ENCODE measurements around the gene GALNT7.

GALNT7 gene

GRCh38 chr4:173146456-173146855 lies 22.2 kb upstream of the GALNT7 start:
- H3K4me3 ChIP-seq (ENCODE audit: low read depth, low read length), result no peak overlapping the region
- TF ChIP-seq CTCF (IDR thresholded peaks at IDR 0.05; ENCODE audit: low read depth, low read length), result no peak

GRCh38 chr4:173151496-173151895 lies 17.1 kb upstream of the GALNT7 start:
- TF ChIP-seq CTCF (IDR thresholded peaks at IDR 0.05; ENCODE audit: low read depth, low read length), result no peak
- H3K4me3 ChIP-seq (ENCODE audit: low read depth, low read length), result no peak overlapping the region

GRCh38 chr4:173152104-173152503 lies 16.5 kb upstream of the GALNT7 start:
- TF ChIP-seq CTCF (IDR thresholded peaks at IDR 0.05; ENCODE audit: low read depth, low read length), result no peak
- H3K4me3 ChIP-seq (ENCODE audit: low read depth, low read length), result no peak overlapping the region

GRCh38 chr4:173153445-173153844 lies 15.2 kb upstream of the GALNT7 start:
- no peak overlapping the region for H3K4me3 ChIP-seq (ENCODE audit: low read depth, low read length)
- no peak for TF ChIP-seq CTCF (IDR thresholded peaks at IDR 0.05; ENCODE audit: low read depth, low read length)

- TF ChIP-seq CTCF (IDR thresholded peaks at IDR 0.05; ENCODE audit: low read depth, low read length), result no peak
- H3K4me3 ChIP-seq (ENCODE audit: low read depth, low read length), result no peak overlapping the region
Observed at GRCh38 chr4:173159791-173160190, 8.8 kb upstream of the GALNT7 start.

- H3K4me3 ChIP-seq (ENCODE audit: low read depth, low read length), result no peak overlapping the region
- TF ChIP-seq CTCF (IDR thresholded peaks at IDR 0.05; ENCODE audit: low read depth, low read length), result no peak
Observed at GRCh38 chr4:173160871-173161270, 7.7 kb upstream of the GALNT7 start.

- H3K4me3 ChIP-seq (ENCODE audit: low read depth, low read length), result no peak overlapping the region
- no peak for TF ChIP-seq CTCF (IDR thresholded peaks at IDR 0.05; ENCODE audit: low read depth, low read length)
Observed at GRCh38 chr4:173161311-173161710, 7.3 kb upstream of the GALNT7 start.

All from WI38 (cell line).